Spleen (tissue), 11 donors: Measurements from ENCODE around the gene BTRC. TPM values are rescaled to one million over a fixed set of nuclear protein-coding genes. Genes with fewer than 3 reads are reported as not detected.
"Not testable (repeated sequence)": the region's sequence is repeated elsewhere in the genome, so short reads cannot be mapped to it uniquely, and the experiment has no call there.

Experiments used
- DNase-seq: peaks from one replicate; pipeline ENCODE4 v3.0.0-alpha.2; 2020
- H3K27ac ChIP-seq, 8 donors: fragments of 200-600 bp; sonication (generic) in 7 of 8; 1 replicate in 4 of 8; 2 replicates in 4 of 8; pipeline versions ENCODE4 v1.5.0 to v1.8.0; 2016 to 2021; ENCODE audit warnings: inconsistent platforms in 4 of 8, mild to moderate bottlenecking in 4 of 8, moderate library complexity in 1 of 8
- H3K27me3 ChIP-seq, 7 donors: fragments of 200-600 bp; sonication (generic) in 6 of 7; replicated peaks in 1 of 7; 1 replicate in 4 of 7; 2 replicates in 3 of 7; pipeline versions ENCODE4 v1.5.0 to v1.8.0; 2016 to 2021; ENCODE audit warnings: inconsistent platforms in 3 of 7, mild to moderate bottlenecking in 1 of 7
- H3K36me3 ChIP-seq, 6 donors: fragments of 200-600 bp; sonication (generic) in 5 of 6; 1 replicate in 4 of 6; 2 replicates in 2 of 6; pipeline versions ENCODE4 v1.5.0 to v1.8.0; 2016 to 2021; ENCODE audit warnings: inconsistent platforms in 2 of 6
- H3K4me1 ChIP-seq, 6 donors: fragments of 200-600 bp; sonication (generic) in 5 of 6; 1 replicate in 3 of 6; 2 replicates in 3 of 6; pipeline versions ENCODE4 v1.5.0 to v1.8.0; 2016 to 2021; ENCODE audit warnings: inconsistent platforms in 3 of 6
- H3K4me3 ChIP-seq, 8 donors: fragments of 200-600 bp; sonication (generic) in 7 of 8; 1 replicate in 4 of 8; 2 replicates in 4 of 8; pipeline versions ENCODE4 v1.5.0 to v1.8.0; 2016 to 2021; ENCODE audit warnings: inconsistent platforms in 4 of 8, mild to moderate bottlenecking in 4 of 8, moderate library complexity in 2 of 8
- H3K9me3 ChIP-seq, 8 donors: fragments of 200-600 bp; sonication (generic) in 7 of 8; 1 replicate in 4 of 8; 2 replicates in 4 of 8; pipeline versions ENCODE4 v1.5.0 to v1.8.0; 2016 to 2021; ENCODE audit warnings: inconsistent platforms in 4 of 8
- CTCF ChIP-seq, 11 experiments: fragments of 200-600 bp in 7 of 11; fragments of 450-650 bp in 4 of 11; sonication (generic) in 4 of 11; IDR thresholded peaks in 8 of 11; conservative IDR thresholded peaks in 3 of 11; 1 replicate in 7 of 11; 2 replicates in 4 of 11; pipeline versions ENCODE4 v1.4.0 to v1.8.0; 2016 to 2021; ENCODE audit warnings: antibody characterized with exemption in 11 of 11, inconsistent platforms in 4 of 11, mild to moderate bottlenecking in 1 of 11
- POLR2A ChIP-seq, 3 donors: fragments of 450-650 bp; IDR thresholded peaks; one replicate each; pipeline ENCODE4 v1.5.1; 2017; ENCODE audit warnings: antibody characterized with exemption in 3 of 3, mild to moderate bottlenecking in 1 of 3
- POLR2AphosphoS5 ChIP-seq, 3 donors: sonication (generic); formaldehyde crosslinking; IDR thresholded peaks; one replicate each; pipeline ENCODE4 v1.5.1; 2017; ENCODE audit warnings: antibody characterized with exemption in 3 of 3
- WGBS, 5 donors: extraction: QIAGEN DNeasy Blood & Tissue Kit in 3 of 5; methylation state at CpG; one replicate each; pipeline versions ENCODE4 v1.1.5 to v1.1.7; 2013 to 2018; 5-methylcytosine and 5-hydroxymethylcytosine counted together
- intact Hi-C: fragments of 100-400 bp; cut with DNase I; formaldehyde crosslinking; loops from one replicate; pipeline ENCODE4 v1.15.0; 2023; ENCODE audit warnings: low total_unique reads
- polyA plus RNA-seq, 3 donors: library from polyadenylated mRNA; stranded (reverse); fragments of 200-250 nt; gene quantifications; one replicate each; pipeline ENCODE4 v1.2.1, GENCODE V29; 2013
- total RNA-seq, 7 donors: library from RNA; depleted of rRNA in 3 of 7; stranded (reverse); fragments of >200 nt in 3 of 7; fragmentation: NEBNext Ultra II Directional in 4 of 7; extraction: Animal tissue kit (Norgen Biotek cat#: 25700) in 4 of 7; gene quantifications; one replicate each; pipeline versions ENCODE4 v1.1.0 to v1.2.1, GENCODE V29; 2016 to 2021
- donor health status: healthy with polysubstance abuse.
- donor health status: DM: no; HTN: no; CAD: no; lungs with moderate emphysema.
- donor health status: DM: no; HTN: no; CAD: no.
- donor health status: Bipolar disorder and iron deficiency.
- donor health status: healthy.
- donor health status: DM: no; HTN: no; CAD: no.
- donor health status: DM: yes; HTN: yes; CAD: no.

The BTRC gene
- total and polyA plus RNA-seq, 10 donors = 2.7 to 23.9 (median 19.3) TPM

- H3K4me3 ChIP-seq = no peak overlapping the region
- no peak for TF ChIP-seq CTCF (IDR thresholded peaks at IDR 0.05 in 8 of 11, conservative IDR thresholded peaks at IDR 0.05 in 3 of 11)
- TF ChIP-seq POLR2AphosphoS5 (IDR thresholded peaks at IDR 0.05) = no peak
- no peak for TF ChIP-seq POLR2A (IDR thresholded peaks at IDR 0.05)
- intact Hi-C loops = no loop called here
- no peaks in the 10 kb centered on the region for H3K9me3 ChIP-seq
- DNase-seq = no peak
- H3K27me3 ChIP-seq = peaks cover 0 to 26% (median 0%) of the 10 kb centered on the region in 7 donors
- H3K4me1 ChIP-seq = peaks cover 0 to 29% (median 25%) of the 10 kb centered on the region in 6 donors
- peaks cover 0 to 2% (median 0%) of the 10 kb centered on the region in 6 donors for H3K36me3 ChIP-seq
- no peak overlapping the region for H3K27ac ChIP-seq
Observed at GRCh38 chr10:101351477-101351876, 2.5 kb upstream of the BTRC start.

GRCh38 chr10:101352857-101353256 lies 1.1 kb upstream of the BTRC start:
- 86 to 98% (median 96%) methylated on average over 10 of the region's 10 CpGs for WGBS, 5 donors

GRCh38 chr10:101354328-101355071 lies 535 bp downstream of the BTRC start:
- H3K27ac ChIP-seq = peak overlapping the region; percentile 82 to 95 (median 92)
- intact Hi-C loops = no loop called here
- H3K4me3 ChIP-seq = peak overlapping the region; percentile 70 to 97 (median 94)
- no peak for TF ChIP-seq POLR2A (IDR thresholded peaks at IDR 0.05)
- TF ChIP-seq CTCF (IDR thresholded peaks at IDR 0.05 in 8 of 11, conservative IDR thresholded peaks at IDR 0.05 in 3 of 11) = no peak
- H3K27me3 ChIP-seq = peaks cover 0 to 16% (median 0%) of the 10 kb centered on the region in 7 donors
- H3K36me3 ChIP-seq = peaks cover 0 to 8% (median 0%) of the 10 kb centered on the region in 6 donors
- no peaks in the 10 kb centered on the region for H3K9me3 ChIP-seq
- 1% methylated on average over 25 to 29 of the region's 29 CpGs for WGBS, 5 donors
- H3K4me1 ChIP-seq = peaks cover 0 to 33% (median 26%) of the 10 kb centered on the region in 6 donors
- no peak for DNase-seq

More at GRCh38 chr10:101352857-101353256, 1.1 kb upstream of the BTRC start:
- H3K36me3 ChIP-seq, DNase-seq, intact Hi-C loops, H3K27ac ChIP-seq, H3K4me3 ChIP-seq, H3K9me3 ChIP-seq: not testable (repeated sequence)
- Histone ChIP-seq H3K27me3 (peaks cover 0 to 26% (median 0%) of the 10 kb centered on the region in 7 donors), H3K4me1 (peaks cover 0 to 33% (median 26%) of the 10 kb centered on the region in 6 donors)

GRCh38 chr10:101355072-101355706 lies 1.2 kb downstream of the BTRC start:
- TF ChIP-seq POLR2A (IDR thresholded peaks at IDR 0.05) = no peak
- no peak for TF ChIP-seq CTCF (IDR thresholded peaks at IDR 0.05 in 8 of 11, conservative IDR thresholded peaks at IDR 0.05 in 3 of 11)
- TF ChIP-seq POLR2AphosphoS5 (IDR thresholded peaks at IDR 0.05) = no peak
- intact Hi-C loops = no loop called here
- H3K36me3 ChIP-seq = peaks cover 0 to 8% (median 0%) of the 10 kb centered on the region in 6 donors
- WGBS, 5 donors = 57 to 71% (median 66%) methylated on average over 6 of the region's 6 CpGs
- no peaks in the 10 kb centered on the region for H3K9me3 ChIP-seq
- DNase-seq = no peak
- H3K4me3 ChIP-seq = peak overlapping the region in 7 of 8 donors; percentile 70 to 97 (median 93)
- peaks cover 0 to 33% (median 26%) of the 10 kb centered on the region in 6 donors for H3K4me1 ChIP-seq
- peaks cover 0 to 10% (median 0%) of the 10 kb centered on the region in 7 donors for H3K27me3 ChIP-seq
- peak overlapping the region; percentile 82 to 95 (median 92) for H3K27ac ChIP-seq
